Testis (tissue), 2 donors: ENCODE results near the gene TOGARAM1.

Source experiments
- CTCF ChIP-seq, 3 experiments: fragments of 450-650 bp in 2 of 3; fragments of 200-600 bp in 1 of 3; sonication (generic) in 1 of 3; IDR thresholded peaks; one replicate each; pipeline ENCODE4 v1.5.1; 2016 to 2019; ENCODE audit warnings: antibody characterized with exemption in 3 of 3, mild to moderate bottlenecking in 2 of 3, moderate library complexity in 1 of 3
- POLR2A ChIP-seq: fragments of 450-650 bp; IDR thresholded peaks from one replicate; pipeline ENCODE4 v1.6.1; 2017; ENCODE audit warnings: antibody characterized with exemption, mild to moderate bottlenecking, moderate library complexity

- TF ChIP-seq CTCF (IDR thresholded peaks at IDR 0.05) (no peak), POLR2A (no peak)
These were observed 142.6 kb downstream of the TOGARAM1 start for GRCh38 chr14:45104561-45104960.
